Adrenal gland (tissue), 5 donors: ENCODE data around the gene LRRC3B.

Experiments
- CTCF ChIP-seq, 6 experiments: fragments of 450-650 bp in 4 of 6; fragments of 200-600 bp in 2 of 6; sonication (generic) in 1 of 6; IDR thresholded peaks; 1 replicate in 5 of 6; 2 replicates in 1 of 6; pipeline versions ENCODE4 v1.5.1 to v1.8.0; 2016 to 2021; ENCODE audit warnings: antibody characterized with exemption in 6 of 6, mild to moderate bottlenecking in 2 of 6, moderate library complexity in 1 of 6
- POLR2A ChIP-seq, 2 donors: fragments of 450-650 bp; IDR thresholded peaks; one replicate each; pipeline ENCODE4 v1.6.1; 2017; ENCODE audit warnings: antibody characterized with exemption in 2 of 2, mild to moderate bottlenecking in 2 of 2, moderate library complexity in 1 of 2
- donor health status: DM: no; HTN: no; CAD: no.

GRCh38 chr3:26731843-26732242 lies 109.3 kb downstream of the LRRC3B start:
- no peak for TF ChIP-seq CTCF (IDR thresholded peaks at IDR 0.05)
- TF ChIP-seq POLR2A (IDR thresholded peaks at IDR 0.05), result no peak
